Effector CD4-positive, alpha-beta T cell (primary cell): Measurements from ENCODE around the gene C10orf95.

Experiments used
- DNase-seq: peaks from one replicate; pipeline ENCODE4 v3.0.0-alpha.2; 2020

C10orf95 gene

GRCh38 chr10:102433619-102434046, 17.7 kb downstream of the C10orf95 start:
- no peak for DNase-seq

DNA sequence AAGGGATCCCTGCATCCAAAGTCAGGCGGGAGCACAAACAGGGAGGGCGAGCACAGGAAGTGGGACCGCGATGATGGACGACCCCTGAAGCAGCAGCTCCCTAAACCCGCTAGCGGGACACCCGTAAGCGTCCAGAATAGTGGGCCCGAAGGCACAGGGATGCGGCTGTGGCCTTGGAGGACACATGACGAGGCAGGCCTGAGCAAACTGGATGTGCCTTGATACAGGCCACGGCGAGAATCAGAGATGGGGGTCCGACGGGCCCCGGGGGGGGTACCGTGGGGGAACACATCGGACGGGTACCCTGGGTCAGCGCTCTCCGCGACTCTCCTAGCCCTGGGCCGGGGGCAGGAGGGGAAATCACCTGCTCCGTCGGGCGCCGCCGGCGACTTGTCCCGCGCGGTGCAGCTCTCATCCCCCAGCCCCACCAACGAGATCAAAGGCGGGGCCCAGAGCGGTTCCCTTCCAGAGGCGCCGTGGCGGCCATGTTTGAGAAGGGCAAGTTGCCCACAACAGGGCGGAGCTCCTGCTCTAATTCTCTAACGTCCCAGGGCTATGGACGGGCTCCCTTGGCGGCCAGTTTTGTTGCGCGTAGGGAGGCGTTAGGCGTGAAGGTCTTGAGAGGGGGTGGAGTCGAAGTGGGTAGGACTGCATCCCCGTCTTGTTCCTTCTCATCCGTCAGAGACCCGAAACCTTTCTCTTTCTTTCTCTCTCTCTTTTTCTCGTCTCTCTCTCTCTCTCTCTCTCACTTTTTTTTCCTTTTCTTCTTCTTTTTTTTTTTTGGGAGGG, 19.0 kb downstream of the C10orf95 start, which contains the start of gene CUEDC2:
Gene CUEDC2, minus strand, starts transcription at position 413 of the 789 bp plus-strand sequence. CDS start 7,386 bp downstream, outside the sequence.
- DNase-seq = peak; percentile 93

- DNase-seq = no peak
These were observed 19.8 kb downstream of the C10orf95 start for GRCh38 chr10:102431452-102432124.

DNA sequence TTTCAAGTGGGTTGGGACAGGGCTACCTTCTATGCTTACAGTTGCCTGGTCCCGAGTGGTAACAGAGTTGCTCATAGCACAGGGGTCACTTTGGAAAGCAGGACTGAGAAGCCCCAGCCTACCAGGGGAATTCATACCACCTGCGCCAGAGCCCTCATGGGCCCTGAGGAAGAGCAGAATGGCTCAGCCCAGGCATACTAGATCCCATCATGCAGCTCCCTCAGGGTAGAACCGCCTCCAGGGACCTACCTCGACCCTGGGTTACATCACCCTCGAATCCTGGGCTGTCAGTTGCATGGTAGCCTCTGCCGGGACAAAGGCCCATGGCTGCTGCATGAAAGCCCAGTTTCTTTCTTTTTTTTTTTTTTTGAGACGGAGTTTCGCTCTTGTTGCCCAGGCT, 21.9 kb downstream of the C10orf95 start:
- DNase-seq = no peak

- no peak for DNase-seq
These were observed 24.5 kb downstream of the C10orf95 start for GRCh38 chr10:102426803-102427287.

GRCh38 chr10:102425444-102425843, 25.9 kb downstream of the C10orf95 start:
- DNase-seq = no peak

DNA sequence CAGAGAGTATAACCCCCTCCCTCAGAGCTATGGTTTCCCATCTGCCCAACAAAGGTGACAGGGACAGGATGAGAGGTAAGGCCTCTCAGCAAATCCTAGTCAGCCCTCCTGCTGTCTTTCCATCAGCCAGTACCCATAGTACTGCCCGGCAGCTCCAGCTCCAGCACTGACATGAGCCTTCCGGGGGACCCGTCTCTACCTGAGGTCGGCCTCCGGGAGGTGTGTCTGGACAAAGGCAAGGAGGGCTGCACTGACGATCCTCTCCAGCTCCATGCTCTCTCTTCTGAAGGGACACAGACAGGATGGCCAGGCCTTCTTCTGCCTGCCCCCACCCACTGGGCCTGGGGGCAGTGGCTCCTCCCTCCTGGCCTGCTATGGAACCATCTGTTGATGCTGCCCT, 26.4 kb downstream of the C10orf95 start:
- DNase-seq = no peak

DNA sequence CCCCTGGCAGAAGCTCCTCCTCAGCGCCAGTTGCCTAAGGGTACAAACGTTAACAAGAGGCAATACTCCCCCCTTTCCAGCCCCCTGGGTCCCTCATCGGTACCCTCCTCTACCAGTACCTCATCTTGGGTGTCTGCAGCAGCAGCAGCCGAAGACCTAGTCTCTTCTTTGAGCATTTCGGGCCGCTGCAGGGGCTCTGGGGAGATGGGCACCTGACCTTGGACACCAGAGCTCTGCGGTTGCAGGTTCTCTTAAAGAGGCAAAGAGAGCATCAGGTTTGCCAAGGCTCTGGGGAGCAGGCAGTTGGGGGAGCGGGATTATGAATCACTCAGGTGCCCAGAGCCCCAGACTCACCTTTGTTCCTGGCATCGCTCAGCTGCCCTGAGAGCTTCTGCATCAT, 27.2 kb downstream of the C10orf95 start:
- DNase-seq = no peak

DNA sequence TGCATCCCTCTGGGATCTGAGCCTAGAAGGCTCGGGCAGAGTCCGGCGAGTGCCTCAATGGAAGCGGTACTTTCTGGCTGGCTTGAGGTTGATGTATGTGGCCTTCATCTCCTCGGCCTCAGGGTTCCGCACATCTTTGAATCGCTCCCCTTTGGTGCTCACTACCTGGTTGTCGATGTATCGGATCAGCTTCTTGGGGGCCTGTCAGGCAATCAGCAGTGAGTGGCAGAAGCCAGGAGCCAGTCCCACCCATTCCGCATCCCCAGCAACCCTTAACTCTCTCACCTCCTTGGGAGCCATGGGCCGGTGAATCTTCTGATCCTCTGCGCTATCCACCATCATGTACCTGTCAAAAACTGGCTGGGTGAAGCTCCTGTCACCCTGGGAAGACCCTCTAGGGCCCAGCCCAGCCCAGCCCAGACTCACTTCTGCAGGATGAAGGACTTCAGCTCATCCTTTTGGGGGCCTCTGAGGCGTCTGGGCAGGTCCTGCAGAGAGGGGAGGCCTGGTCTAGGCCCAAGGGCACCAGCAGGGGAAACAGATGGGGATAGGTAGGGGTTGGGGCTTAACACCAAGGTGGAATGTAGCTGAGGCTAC, 27.9 kb downstream of the C10orf95 start:
- DNase-seq = no peak

DNA sequence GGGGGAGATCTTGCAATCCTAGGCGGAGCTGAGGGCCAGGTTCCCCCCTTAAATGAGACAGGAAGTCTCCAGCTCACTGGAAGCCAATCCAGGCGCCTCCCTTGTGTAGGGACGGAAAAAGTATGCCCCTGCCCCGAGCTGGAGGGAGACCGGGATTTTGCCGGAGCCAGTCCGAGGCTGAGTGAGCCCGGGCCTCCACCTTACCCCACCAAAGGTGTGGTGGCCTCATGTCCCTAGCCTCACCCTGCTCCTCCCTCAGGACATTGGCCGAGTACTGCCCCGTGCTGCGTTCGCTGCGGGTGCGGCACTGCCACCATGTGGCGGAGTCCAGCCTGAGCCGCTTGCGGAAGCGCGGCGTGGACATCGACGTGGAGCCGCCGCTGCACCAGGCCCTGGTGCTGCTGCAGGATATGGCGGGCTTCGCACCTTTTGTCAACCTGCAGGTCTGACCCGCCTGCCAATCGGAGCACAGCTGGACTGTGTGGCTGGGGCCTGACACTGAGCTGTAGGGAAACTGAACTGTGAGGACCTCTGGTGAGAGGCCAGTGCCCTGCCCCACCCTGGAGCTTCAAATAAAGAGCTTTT, 28.7 kb downstream of the C10orf95 start:
- DNase-seq = no peak

DNA sequence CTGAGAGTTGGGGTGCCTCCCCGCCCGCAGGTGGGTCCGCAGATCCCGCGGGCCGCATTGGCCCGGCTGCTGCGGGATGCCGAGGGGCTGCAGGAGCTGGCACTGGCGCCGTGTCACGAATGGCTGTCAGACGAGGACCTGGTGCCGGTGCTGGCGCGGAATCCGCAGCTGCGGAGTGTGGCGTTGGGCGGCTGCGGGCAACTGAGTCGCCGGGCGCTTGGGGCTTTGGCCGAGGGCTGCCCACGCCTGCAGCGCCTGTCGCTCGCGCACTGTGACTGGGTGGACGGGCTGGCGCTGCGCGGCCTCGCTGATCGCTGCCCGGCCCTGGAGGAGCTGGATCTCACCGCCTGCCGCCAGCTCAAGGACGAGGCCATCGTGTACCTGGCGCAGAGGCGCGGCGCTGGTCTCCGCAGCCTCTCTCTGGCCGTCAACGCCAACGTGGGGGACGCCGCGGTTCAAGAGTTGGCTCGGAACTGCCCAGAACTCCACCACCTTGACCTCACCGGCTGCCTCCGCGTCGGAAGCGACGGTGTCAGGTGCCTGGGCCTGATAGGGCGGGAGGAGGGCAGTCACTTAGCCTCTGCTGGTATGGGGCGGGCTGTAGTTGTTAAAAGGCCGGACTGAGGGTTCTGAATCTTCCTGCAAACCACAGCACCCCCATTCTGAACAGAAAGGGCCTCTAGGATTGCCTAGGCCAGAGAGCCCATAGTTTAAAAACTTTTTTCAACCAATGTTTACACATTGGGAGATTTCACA, 29.4 kb downstream of the C10orf95 start:
- DNase-seq = no peak

DNA sequence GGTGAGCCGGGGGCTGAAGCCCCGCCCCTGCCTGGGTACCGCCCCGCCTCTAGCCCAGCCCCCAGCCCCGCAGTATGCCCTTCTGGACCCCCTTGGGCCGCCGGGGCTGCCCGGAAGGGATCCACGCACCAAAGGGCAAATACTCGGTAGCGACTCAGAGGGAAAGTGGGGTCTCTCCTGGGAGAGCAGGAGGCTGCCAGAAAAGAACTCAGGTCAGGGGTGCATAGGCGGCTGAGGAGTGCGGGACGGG, 29.9 kb downstream of the C10orf95 start:
- DNase-seq = no peak

DNA sequence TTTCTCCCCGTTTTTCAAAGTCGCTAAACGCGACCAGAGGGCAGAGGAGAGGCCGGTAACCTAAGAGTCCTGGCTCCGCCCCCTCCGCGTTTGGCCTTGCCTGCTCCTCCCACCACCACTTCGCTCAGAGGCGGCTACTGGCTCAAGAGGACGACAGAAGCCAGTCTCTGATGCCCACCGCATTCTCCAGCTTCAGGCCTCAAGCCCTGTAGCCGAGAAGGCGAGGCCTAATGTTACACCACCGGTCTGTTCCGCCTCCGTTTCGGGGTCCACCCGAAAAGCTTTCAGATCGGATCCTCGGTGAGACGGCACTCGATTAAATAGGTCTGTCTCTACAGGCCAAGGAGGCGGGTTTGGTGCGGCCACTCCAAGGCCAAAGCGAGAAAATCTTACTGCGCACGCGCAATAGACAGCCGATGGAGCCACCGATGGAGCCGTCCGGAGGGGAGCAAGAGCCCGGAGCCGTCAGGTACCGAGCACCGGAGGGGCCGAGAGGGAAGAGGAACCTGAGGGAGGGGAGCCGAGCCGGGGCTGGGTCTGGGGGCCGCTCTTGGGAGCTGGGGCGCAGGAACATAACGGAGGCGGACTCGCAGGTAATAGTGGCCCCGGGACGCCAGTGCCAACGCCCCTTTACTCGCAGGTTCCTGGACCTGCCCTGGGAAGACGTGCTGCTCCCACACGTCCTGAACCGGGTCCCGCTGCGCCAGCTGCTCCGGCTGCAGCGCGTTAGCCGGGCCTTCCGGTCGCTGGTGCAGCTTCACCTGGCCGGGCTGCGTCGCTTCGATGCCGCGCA, 30.4 kb downstream of the C10orf95 start, which contains the start of gene FBXL15:
Gene FBXL15, plus strand, starts transcription at position 123 of the 793 bp plus-strand sequence. Its CDS starts 294 bp downstream, at position 417.
- DNase-seq = peak; percentile 88

- no peak for DNase-seq
These were observed 31.1 kb downstream of the C10orf95 start for GRCh38 chr10:102420181-102420713.

GRCh38 chr10:102419269-102420180, 31.8 kb downstream of the C10orf95 start:
- peak; percentile 65 for DNase-seq

- DNase-seq = no peak
These were observed 32.6 kb downstream of the C10orf95 start, which contains the start of gene PSD for GRCh38 chr10:102418622-102419268. PSD (minus strand) TSS chr10:102418785; CDS start chr10:102417038, 1,747 bp downstream.

GRCh38 chr10:102416695-102417094, 34.6 kb downstream of the C10orf95 start:
- DNase-seq = no peak

GRCh38 chr10:102416283-102416682, 35.1 kb downstream of the C10orf95 start:
- no peak for DNase-seq

DNA sequence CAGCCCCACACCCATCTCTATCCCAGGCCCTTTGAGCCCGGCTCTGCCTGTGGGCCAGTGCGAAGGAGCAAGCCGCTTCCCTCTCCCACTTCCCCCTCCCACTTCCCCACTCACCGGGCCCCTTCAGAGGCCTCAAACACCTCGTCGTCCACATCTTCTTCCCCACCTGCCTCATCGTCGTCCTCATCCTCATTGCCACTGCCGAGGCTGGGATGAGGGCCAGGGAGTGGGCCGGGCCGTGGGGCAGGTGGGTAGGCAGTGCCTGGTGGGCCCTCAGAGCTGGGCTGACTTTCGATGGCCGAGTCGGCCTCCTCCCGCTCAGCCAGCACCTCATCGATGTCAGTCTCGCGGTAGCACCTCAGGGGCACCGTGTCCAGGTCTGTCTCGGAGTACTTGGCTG, 36.6 kb downstream of the C10orf95 start:
- no peak for DNase-seq
